Measurements from ENCODE around the gene KCNMA1. TPM values are rescaled to one million over a fixed set of nuclear protein-coding genes. Genes with fewer than 3 reads are reported as not detected.

KCNMA1 gene
- total RNA-seq, 1 experiment from 2014 or later, result 20.7 TPM

DNA sequence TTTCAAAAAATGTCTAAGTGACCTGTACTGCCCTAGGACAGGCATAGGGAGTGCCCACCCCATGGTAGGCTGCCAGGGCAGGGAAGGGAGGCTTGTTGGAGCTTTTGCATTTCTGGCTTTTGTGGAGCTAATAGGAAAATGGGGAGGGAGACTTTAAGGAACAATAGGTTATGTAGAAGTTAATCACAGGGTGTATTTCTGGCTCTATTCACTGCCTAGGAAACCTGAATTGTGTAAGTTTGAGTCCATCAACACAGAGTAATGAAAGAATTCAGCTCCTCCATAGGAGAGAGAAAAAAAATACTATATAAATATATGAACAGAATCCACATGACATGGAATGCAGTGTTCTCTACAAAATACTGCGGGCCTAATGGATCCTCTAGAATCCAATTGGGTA, 661.5 kb downstream of the KCNMA1 start:
- Mint-ChIP-seq H3K9me3 (ENCODE audit: unreplicated experiment) (no peaks in the 10 kb centered on the region), H3K27ac (ENCODE audit: unreplicated experiment) (no peak overlapping the region), H3K36me3 (ENCODE audit: insufficient read depth, unreplicated experiment) (no peaks in the 10 kb centered on the region), H3K4me3 (ENCODE audit: unreplicated experiment) (no peak overlapping the region), H3K27me3 (ENCODE audit: insufficient read depth, unreplicated experiment) (peaks cover 2% of the 10 kb centered on the region), H3K4me1 (ENCODE audit: low read depth, unreplicated experiment) (peaks cover 9% of the 10 kb centered on the region)
- BruUV-seq (replicated peaks), result no TSS peak
- TF ChIP-seq, protein P1, sequence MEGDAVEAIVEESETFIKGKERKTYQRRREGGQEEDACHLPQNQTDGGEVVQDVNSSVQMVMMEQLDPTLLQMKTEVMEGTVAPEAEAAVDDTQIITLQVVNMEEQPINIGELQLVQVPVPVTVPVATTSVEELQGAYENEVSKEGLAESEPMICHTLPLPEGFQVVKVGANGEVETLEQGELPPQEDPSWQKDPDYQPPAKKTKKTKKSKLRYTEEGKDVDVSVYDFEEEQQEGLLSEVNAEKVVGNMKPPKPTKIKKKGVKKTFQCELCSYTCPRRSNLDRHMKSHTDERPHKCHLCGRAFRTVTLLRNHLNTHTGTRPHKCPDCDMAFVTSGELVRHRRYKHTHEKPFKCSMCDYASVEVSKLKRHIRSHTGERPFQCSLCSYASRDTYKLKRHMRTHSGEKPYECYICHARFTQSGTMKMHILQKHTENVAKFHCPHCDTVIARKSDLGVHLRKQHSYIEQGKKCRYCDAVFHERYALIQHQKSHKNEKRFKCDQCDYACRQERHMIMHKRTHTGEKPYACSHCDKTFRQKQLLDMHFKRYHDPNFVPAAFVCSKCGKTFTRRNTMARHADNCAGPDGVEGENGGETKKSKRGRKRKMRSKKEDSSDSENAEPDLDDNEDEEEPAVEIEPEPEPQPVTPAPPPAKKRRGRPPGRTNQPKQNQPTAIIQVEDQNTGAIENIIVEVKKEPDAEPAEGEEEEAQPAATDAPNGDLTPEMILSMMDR (IDR thresholded peaks at IDR 0.05; ENCODE audit: insufficient read depth in 1 of 2, low read depth in 1 of 2, low read length in 1 of 2, severe bottlenecking in 1 of 2, unreplicated experiment in 1 of 2), result no peak
- DNase-seq, result no peak
- H3K27me3 ChIP-seq (replicated peaks; ENCODE audit: control insufficient read depth, insufficient read depth, low read length), result no peaks in the 10 kb centered on the region; the same call in 1 of the 2 replicates
- H3K9me3 ChIP-seq, result no peaks in the 10 kb centered on the region
- H3K4me3 ChIP-seq (ENCODE audit: low read depth, low read length), result no peak overlapping the region
- ChIA-PET POLR2A (no interaction called here), CTCF (no interaction called here)
- no peaks in the 10 kb centered on the region for H3K36me3 ChIP-seq (ENCODE audit: control insufficient read depth, insufficient read depth, low read length)
- intact Hi-C loops (cut with micrococcal nuclease; ENCODE audit: unreplicated experiment), result no loop called here
- 0 out of 2 replicates have a peak, but pooled peaks cover 8% of the 10 kb centered on the region for H3K4me1 ChIP-seq

DNA sequence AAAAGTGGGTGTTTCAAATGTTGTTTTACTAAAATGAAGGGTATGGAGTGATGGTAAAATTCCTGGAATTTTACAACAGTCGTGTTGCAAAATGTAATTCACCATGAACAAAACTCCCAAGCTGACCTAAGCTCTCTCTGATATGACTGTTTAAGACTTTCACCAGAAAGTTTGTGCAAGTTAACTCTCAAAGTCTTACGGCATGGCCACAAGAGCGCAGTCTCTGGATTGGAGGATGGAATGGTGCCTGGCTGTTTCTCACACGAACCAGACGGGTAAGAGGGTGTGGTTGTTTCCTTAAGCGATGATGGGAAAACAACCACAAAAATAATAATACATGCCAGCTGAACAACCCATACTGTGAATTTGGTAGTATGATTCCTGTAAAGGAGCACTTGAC, 662.5 kb downstream of the KCNMA1 start:
- no TSS peak for BruUV-seq (replicated peaks)
- POLR2A ChIA-PET, result no interaction called here
- intact Hi-C loops (cut with micrococcal nuclease; ENCODE audit: unreplicated experiment), result no loop called here
- no peaks in the 10 kb centered on the region for H3K36me3 Mint-ChIP-seq (ENCODE audit: insufficient read depth, unreplicated experiment)
- H3K27ac Mint-ChIP-seq (ENCODE audit: unreplicated experiment), result no peak overlapping the region
- peaks cover 9% of the 10 kb centered on the region for H3K4me1 Mint-ChIP-seq (ENCODE audit: low read depth, unreplicated experiment)
- no peaks in the 10 kb centered on the region for H3K36me3 ChIP-seq (ENCODE audit: control insufficient read depth, insufficient read depth, low read length)
- H3K4me3 Mint-ChIP-seq (ENCODE audit: unreplicated experiment), result no peak overlapping the region
- CTCF ChIA-PET, result no interaction called here
- no peaks in the 10 kb centered on the region; the same call in 1 of the 2 replicates for H3K27me3 ChIP-seq (replicated peaks; ENCODE audit: control insufficient read depth, insufficient read depth, low read length)
- TF ChIP-seq, protein P1 (IDR thresholded peaks at IDR 0.05; ENCODE audit: insufficient read depth in 1 of 2, low read depth in 1 of 2, low read length in 1 of 2, severe bottlenecking in 1 of 2, unreplicated experiment in 1 of 2), result no peak
- H3K4me3 ChIP-seq (ENCODE audit: low read depth, low read length), result no peak overlapping the region
- H3K9me3 ChIP-seq, result no peaks in the 10 kb centered on the region
- no peak for DNase-seq
- H3K27me3 Mint-ChIP-seq (ENCODE audit: insufficient read depth, unreplicated experiment), result peaks cover 2% of the 10 kb centered on the region
- no peaks in the 10 kb centered on the region for H3K9me3 Mint-ChIP-seq (ENCODE audit: unreplicated experiment)
- 0 out of 2 replicates have a peak, but pooled peaks cover 8% of the 10 kb centered on the region for H3K4me1 ChIP-seq

DNA sequence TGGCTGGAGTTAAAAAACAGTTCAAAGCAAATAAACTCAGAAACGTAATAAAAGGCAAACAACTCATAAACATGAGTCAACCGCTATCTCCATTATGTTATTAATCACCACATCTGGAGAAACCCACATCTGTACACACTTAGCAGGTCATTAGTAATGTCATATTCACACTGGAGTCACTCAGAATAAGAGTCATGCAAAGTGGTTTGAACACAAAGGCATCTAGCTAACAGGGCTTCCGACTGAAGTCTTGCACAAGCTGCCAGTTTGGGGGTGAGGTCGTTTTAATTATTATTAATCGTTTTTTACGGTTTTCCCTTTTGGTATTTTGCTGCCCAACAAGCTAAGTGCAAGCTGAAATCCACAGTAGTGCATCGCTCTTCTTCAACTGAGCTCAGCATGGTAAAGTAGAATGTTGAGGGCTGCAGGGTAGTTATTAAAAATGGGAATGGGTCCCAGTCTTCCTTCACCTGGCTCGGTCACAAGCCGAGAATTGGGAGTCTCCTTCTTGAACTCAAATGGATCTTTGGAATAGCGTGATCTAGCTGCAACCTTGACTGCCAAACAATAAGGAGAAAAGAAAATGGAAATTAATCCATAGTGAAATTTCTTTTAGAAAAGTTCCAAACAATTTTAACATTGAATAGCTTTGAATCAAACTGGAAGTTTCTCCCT, 663.5 kb downstream of the KCNMA1 start:
- intact Hi-C loops (cut with micrococcal nuclease; ENCODE audit: unreplicated experiment), result no loop called here
- Histone ChIP-seq H3K4me1 (0 out of 2 replicates have a peak, but pooled peaks cover 8% of the 10 kb centered on the region), H3K4me3 (ENCODE audit: low read depth, low read length) (no peak overlapping the region), H3K27me3 (replicated peaks; ENCODE audit: control insufficient read depth, insufficient read depth, low read length) (no peaks in the 10 kb centered on the region; the same call in 1 of the 2 replicates), H3K9me3 (no peaks in the 10 kb centered on the region), H3K36me3 (ENCODE audit: control insufficient read depth, insufficient read depth, low read length) (no peaks in the 10 kb centered on the region)
- H3K9me3 Mint-ChIP-seq (ENCODE audit: unreplicated experiment), result no peaks in the 10 kb centered on the region
- BruUV-seq (replicated peaks), result no TSS peak
- no peak for DNase-seq
- ChIA-PET CTCF (interaction anchor here (0.6 kb wide), 1 partner anchor 14 kb away, joined by 6 read pairs; no protein-coding TSS in a partner anchor), POLR2A (no interaction called here)
- H3K36me3 Mint-ChIP-seq (ENCODE audit: insufficient read depth, unreplicated experiment), result no peaks in the 10 kb centered on the region
- H3K27ac Mint-ChIP-seq (ENCODE audit: unreplicated experiment), result no peak overlapping the region
- peaks cover 2% of the 10 kb centered on the region for H3K27me3 Mint-ChIP-seq (ENCODE audit: insufficient read depth, unreplicated experiment)
- no peak overlapping the region for H3K4me3 Mint-ChIP-seq (ENCODE audit: unreplicated experiment)
- TF ChIP-seq, protein P1 (IDR thresholded peaks at IDR 0.05; ENCODE audit: insufficient read depth in 1 of 2, low read depth in 1 of 2, low read length in 1 of 2, severe bottlenecking in 1 of 2, unreplicated experiment in 1 of 2), result no peak
- peaks cover 9% of the 10 kb centered on the region for H3K4me1 Mint-ChIP-seq (ENCODE audit: low read depth, unreplicated experiment)
